Measurements from ENCODE around the gene KAZN.

Gene KAZN

GRCh38 chr1:14871218-14871970 lies 272.9 kb downstream of the KAZN start:
- no peak for DNase-seq

- DNase-seq, result no peak
Measured at GRCh38 chr1:14872762-14873161, 274.3 kb downstream of the KAZN start.

- DNase-seq, result no peak
Measured at GRCh38 chr1:14873677-14874076, 275.2 kb downstream of the KAZN start.

- no peak for DNase-seq
Measured at GRCh38 chr1:14875524-14876509, 277.3 kb downstream of the KAZN start.

GRCh38 chr1:14876747-14877146 lies 278.3 kb downstream of the KAZN start:
- DNase-seq, result no peak

GRCh38 chr1:14877224-14877623 lies 278.7 kb downstream of the KAZN start:
- no peak for DNase-seq

- no peak for DNase-seq
Measured at GRCh38 chr1:14878124-14878523, 279.6 kb downstream of the KAZN start.

GRCh38 chr1:14878951-14879350 lies 280.5 kb downstream of the KAZN start:
- DNase-seq, result no peak

GRCh38 chr1:14880456-14881316 lies 282.2 kb downstream of the KAZN start:
- DNase-seq, result no peak

- DNase-seq, result no peak
Measured at GRCh38 chr1:14881775-14882672, 283.5 kb downstream of the KAZN start.

- DNase-seq, result no peak
Measured at GRCh38 chr1:14884614-14885175, 286.2 kb downstream of the KAZN start.

- DNase-seq, result no peak
Measured at GRCh38 chr1:14887044-14887566, 288.6 kb downstream of the KAZN start.

- no peak for DNase-seq
Measured at GRCh38 chr1:14887764-14888350, 289.4 kb downstream of the KAZN start.

- no peak for DNase-seq
Measured at GRCh38 chr1:14888374-14888773, 289.9 kb downstream of the KAZN start.

GRCh38 chr1:14889825-14890440 lies 291.4 kb downstream of the KAZN start:
- no peak for DNase-seq

- DNase-seq, result no peak
Measured at GRCh38 chr1:14891991-14892390, 293.5 kb downstream of the KAZN start.

GRCh38 chr1:14894811-14895560 lies 296.5 kb downstream of the KAZN start:
- no peak for DNase-seq

GRCh38 chr1:14895727-14896126 lies 297.2 kb downstream of the KAZN start:
- DNase-seq, result no peak

GRCh38 chr1:14896381-14897079 lies 298.0 kb downstream of the KAZN start:
- DNase-seq, result no peak
